ENCODE measurements around the gene EIF5A.

- TF ChIP-seq POLR2A (IDR thresholded peaks at IDR 0.05) (no peak), CTCF (IDR thresholded peaks at IDR 0.05) (no peak), POLR2AphosphoS5 (IDR thresholded peaks at IDR 0.05) (no peak), EP300 (IDR thresholded peaks at IDR 0.05) (no peak)
Measured at GRCh38 chr17:7348478-7349242, 41.2 kb downstream of the EIF5A start.
